Activated CD4-positive, CD25-positive, alpha-beta regulatory T cell treated with anti-CD3 and anti-CD28 coated beads, Interleukin-2, amount 50 U/mL, for 72 hours (primary cell): Measurements from ENCODE around the gene ENG.
"Not testable (repeated sequence)": the region's sequence is repeated elsewhere in the genome, so short reads cannot be mapped to it uniquely, and the experiment has no call there.

Experiments used
- DNase-seq: peaks from one replicate; pipeline ENCODE4 v3.0.0; 2021

The ENG gene

DNA sequence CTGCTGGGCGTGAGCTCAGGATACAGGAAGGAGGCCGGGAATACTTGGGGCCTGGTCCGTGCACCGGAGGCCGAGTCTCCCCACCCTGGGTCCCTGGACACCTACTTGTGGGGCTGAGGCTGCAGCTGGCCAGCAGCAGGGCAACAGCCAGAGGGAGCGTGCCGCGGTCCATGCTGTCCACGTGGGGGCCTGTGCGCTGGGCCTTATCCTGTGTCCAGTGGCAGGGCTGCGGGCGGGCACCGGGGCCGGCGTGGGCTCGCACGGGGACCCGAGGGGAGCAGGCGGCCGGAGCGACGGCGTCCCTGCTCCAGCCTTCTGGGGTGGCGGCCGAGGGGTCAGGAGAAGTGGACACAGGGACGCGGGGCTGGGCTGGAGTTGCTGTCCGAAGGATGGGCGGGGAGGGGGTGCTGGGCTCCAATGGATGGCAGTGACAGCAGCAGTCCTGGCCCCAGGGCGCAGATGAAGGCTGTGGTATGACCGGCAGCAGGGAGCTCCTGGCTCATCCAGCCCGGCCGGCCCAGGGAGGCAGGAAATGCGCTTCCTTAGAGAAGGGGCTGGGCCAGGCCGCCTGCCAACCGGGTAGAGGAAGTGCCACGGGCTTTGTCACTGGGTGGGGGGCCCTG lies at the start of gene ENG:
TSS of gene ENG (minus strand) at position 475 of the 623 bp plus-strand sequence. CDS start at position 172, 303 bp downstream.
- DNase-seq: no peak

GRCh38 chr9:127903557-127904475 lies 49.4 kb upstream of the ENG start:
- peak; percentile 61 for DNase-seq

DNA sequence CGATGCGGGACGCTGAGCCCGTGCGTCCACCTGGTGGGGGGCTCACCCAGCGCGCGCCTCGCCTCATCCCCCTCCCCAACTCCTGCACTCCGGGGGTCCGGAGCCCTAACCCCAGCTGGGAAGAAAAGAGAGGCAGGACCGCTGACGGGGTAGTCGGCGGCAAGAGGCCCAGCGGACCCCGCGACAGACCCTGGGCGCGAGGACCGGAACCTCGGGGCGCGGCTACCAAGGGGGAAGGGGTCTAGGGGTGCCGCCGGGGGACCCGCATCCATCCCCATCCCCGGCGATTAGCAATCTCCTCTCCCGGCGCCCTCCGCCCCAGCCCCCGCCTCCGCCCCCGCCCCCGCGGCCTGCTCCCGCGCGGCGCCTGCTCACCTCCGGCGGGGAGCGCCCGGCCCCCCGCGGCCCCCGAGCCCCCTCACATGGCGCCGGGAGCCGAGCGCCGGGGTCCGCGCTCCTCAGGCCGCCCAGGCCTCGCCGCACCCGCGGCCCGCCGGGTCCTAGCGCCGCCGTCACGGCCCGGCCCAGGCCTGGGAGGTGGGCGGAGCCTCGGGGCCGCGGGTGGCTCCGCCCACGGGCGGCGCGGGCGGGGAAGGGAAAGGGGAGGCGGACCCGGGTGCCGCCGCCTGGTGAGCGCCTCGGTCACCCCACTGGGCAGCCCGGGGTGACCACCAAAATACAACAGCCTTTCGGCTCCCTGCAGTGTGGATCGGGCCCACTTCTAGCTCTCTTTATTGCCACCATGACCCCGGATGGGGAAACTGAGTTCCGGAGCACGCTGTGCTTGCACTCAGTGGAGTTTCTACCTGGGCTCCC lies 44.9 kb upstream of the ENG start, which contains the start of gene ST6GALNAC6:
TSS of gene ST6GALNAC6 (minus strand) at position 476 of the 816 bp plus-strand sequence. CDS start 1,622 bp downstream, outside the sequence.
- peak; percentile 81 for DNase-seq

DNA sequence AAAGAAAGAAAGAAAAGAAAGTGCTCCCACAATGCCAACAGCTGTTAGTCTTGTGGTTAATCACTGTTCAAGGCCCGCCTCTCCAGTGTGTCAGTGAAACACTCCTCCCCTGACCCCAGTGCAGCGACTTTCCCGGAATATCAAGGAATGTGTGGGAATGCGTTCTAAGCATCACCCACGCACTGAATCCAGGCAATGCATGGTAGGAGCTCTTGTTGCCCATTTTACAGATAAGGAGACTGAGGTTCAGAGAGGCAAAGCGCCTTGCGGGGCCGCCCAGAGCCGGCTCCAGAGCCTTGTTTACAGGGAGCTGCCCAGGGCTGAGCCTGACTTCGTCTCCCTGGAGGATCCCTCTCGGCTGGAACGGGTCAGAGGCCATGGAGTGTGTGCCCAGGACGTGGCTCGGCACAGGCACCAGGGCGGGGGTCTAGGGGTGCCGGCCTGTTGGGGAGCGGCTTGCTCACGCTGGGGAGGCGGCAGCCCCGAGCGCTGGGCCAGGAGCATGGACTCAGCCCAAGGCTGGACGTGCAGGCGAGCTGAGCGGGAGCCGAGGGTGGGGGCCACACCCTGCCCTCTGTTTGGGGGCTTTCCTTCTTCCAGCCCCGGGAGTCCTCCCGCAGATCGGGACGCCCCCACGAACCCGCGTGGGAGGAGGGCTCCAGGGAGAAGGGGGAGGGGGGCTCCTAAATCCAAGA lies 44.1 kb upstream of the ENG start:
- no peak for DNase-seq

DNA sequence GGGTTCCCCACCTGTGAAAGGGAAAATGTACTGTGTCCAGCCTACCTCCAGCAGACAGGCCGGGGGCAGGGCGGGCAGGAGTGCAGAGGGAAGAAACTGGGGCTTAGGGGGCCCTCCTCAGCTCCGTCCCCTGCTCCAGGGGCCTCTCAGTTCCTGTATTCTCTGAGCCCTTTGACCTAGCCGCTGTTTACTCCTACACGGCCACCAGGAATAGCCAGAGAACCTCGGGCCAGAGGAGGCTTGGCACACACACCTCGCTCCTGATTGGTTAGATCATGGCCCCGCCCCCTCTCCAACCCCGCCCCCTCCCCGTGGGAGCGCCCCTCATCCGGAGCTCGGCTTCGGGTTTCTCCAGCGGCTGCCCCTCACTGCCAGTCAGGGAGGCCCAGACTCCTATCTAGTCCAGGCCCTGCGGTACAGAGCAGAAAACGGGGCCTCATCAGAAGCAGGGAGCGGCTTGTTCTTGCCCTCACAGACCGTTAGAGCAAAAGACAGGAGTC lies 42.8 kb upstream of the ENG start:
- DNase-seq: no peak

DNA sequence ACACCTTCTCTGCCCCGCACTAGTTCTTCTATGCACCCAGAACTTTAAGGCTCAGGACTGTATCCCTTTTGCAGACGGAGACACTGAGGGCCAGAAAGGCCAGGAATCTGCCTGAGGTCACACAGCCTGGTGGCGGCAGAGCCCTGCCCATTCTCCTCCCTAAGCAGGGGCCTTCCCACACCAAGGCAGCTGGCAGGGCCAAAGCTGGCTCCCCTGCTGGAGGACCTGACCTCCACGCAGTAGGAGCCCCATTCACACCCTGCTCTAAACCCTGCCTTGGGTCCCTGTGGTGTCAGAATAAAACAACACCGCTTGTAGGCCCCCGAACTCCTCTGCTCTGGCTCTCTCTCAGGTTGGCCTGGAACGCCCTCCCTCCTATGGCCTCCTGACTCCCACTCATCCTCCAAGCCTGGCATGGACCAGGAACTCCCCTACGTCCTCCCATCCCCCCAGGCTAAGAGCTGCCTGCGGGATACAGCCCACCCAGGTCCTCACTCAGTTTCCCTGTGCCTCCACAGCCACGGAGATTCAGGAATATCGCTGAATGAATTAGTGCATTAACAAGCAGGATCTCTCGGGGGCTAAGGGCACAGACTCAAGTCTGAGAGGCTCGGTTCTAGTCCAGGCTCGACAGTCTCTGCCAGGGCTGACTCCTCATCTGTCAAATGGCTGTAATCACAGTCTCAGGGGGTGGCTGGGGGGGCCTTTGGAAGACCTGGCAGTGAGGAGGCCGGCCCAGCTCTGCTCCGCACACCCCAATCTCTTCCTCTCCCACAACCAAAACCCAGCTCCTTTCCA lies 42.1 kb upstream of the ENG start:
- DNase-seq: no peak

DNA sequence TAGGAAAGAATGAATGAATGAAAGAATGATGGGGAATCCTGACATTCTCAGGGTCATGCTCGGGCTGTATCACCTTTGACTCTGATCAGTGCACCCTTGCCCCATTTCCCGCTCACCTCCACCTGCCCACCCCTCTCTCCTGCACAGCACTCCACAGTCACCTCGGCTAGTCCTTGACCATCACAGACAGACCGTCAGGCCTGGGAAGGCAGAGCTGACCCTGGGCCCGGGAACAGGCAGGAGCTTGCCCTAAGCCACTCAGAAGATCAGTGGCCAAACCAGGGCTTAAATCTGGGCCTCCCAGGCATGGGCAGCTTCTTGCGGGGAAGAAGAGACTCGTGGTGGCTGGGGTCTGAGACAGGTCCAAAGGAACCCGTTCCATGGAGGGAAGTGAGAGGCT lies 41.4 kb upstream of the ENG start:
- DNase-seq: no peak

- no peak for DNase-seq
Observed at GRCh38 chr9:127893392-127893791, 38.9 kb upstream of the ENG start.

DNA sequence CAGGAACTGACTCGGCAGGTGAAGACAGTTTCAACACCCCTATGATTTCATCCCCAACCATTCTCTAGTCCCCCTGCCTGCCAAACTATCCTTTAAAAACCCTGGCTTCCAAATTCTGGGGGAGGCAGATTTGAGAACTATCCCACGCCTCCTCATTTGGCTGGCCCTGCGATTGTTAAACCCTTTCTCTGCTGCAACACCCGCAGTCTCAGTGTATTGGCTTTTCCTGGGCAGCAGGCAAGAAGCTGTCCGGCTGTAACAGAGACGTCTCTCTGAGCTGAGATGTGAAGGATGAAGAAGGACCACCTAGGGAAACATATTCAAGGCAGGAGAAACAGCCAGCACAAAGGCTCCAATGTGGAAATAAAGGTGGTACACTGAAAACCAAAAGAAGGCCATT lies 38.4 kb upstream of the ENG start:
- DNase-seq: no peak

DNA sequence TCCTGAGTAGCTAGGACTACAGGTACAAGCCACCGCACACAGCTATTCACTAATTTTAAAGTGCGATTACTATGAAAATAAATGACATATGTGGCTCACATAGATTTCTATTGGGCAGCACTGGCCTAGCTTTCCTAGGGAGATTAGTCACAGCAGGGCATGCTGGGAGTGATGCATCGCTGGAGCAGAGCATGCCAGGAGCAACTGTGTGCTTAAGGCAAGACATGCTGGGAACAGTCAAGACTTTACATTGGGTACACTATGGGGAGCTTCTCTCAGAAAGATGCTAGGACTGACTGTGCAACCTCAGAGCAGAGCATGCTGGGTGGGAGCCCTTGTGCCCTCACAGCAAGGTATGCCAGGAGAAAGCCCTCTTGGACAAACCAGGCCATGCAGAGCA lies 35.6 kb upstream of the ENG start:
- DNase-seq: no peak

DNA sequence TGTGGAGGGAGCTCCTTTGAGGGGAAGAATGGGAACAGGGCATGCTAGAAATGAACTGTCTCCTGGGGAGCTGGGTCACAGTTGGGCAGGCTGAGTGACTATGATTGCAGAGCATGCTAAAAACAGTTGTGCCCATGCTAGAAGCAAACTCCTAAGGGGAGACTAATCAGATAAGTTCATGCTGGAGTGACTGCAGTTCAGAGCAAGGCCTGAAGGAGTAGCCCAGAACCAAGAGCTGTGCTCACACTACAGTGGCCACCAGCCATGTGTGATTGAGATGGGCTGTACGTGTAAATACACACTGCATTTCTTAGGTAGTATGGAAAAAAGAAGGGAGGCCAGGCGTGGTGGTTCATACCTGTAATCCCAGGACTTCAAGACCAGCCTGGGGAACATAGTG lies 33.3 kb upstream of the ENG start:
- no peak for DNase-seq

DNA sequence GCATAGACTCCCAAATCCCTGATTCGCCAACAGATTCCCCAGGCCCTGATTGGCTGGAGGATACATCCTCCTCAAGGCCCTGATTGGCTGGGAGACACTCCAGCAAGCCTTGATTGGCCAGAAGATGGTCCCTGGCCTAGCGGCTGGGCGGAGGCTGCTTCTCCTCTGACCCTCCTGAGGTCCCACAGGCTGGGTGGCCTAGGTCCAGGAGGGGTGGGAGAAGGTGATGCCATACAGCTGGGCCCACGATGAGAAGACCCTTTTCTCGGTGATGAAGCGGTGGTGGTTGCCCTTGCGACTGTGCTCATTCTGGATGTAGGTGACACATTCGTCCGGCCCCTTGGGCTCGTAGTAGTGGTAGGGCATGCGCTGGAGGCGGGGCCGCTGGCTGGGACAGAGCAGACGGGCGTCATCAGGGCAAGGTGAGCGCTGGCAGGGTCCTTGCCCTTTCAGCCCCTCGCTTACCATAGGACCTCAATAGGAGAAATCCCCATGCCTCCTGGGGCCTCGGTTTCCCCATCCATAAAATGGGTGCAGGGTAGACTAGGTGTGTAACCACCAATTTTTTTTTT lies 32.0 kb upstream of the ENG start:
- DNase-seq: no peak

- no peak for DNase-seq
Observed at GRCh38 chr9:127885508-127886281, 31.2 kb upstream of the ENG start.

DNA sequence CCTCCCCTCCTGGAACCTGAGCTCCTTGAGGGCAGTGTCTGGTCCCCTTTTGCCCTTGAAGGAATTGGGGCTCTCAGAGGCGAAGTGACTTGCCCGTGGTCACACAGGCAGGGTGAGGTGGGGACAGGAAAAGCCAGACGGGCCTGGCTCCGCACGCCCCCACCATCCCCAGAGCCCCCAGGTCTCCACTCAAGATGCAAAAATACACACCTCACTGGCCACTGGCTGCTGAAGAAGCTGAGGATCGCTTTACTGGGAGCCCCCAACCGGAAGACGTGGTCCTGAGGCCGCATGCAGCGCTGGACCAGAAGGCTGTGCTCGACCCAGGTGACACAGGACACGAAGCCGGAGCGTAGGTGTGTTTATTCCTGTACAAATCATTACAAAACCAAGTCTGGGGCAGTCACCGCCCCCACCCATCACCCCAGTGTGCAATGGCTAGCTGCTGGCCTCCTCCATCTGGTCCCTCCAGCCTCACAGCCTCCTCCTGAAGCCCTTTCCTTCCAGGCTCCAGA lies 30.6 kb upstream of the ENG start:
- no peak for DNase-seq

- no peak for DNase-seq
Observed at GRCh38 chr9:127884427-127884911, 30.0 kb upstream of the ENG start.

GRCh38 chr9:127883959-127884358 lies 29.5 kb upstream of the ENG start:
- DNase-seq: no peak

DNA sequence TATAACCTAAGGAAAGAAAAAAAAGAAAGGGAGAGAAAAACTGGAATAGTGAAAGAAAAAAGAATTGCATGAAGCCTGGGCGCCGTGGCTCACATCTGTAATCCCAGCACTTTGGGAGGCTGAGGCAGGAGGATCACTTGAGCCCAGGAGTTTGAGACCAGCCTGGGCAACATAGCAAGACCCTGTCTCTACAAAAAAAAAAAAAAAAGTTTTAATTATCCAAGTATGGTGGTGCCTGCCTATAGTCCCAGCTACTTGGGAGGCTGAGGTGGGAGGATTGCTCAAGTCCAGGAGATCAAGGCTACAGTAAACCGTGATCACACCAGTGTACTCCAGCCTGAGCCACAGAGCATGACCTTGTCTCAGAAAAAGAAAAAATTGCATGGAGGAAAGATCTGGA lies 27.3 kb upstream of the ENG start:
- DNase-seq: not testable (repeated sequence)

DNA sequence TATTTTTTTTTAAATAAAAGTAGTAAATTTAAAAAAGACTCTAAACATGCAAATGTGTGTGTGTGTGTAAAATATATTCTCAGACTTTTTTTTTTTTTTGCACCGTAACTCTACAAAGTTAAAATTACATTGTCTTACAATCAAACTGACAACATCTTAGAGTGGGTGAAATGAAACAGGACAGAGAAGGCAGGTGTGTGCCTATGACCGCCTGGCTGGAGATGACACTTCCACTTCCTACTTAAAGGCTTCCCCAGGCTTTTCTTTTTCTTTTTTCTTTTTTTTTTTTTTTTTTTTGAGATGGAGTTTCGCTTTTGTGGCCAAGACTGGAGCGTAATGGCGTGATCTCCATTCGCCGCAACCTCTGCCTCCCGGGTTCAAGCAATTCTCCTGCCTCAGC lies 25.7 kb upstream of the ENG start:
- no peak for DNase-seq

DNA sequence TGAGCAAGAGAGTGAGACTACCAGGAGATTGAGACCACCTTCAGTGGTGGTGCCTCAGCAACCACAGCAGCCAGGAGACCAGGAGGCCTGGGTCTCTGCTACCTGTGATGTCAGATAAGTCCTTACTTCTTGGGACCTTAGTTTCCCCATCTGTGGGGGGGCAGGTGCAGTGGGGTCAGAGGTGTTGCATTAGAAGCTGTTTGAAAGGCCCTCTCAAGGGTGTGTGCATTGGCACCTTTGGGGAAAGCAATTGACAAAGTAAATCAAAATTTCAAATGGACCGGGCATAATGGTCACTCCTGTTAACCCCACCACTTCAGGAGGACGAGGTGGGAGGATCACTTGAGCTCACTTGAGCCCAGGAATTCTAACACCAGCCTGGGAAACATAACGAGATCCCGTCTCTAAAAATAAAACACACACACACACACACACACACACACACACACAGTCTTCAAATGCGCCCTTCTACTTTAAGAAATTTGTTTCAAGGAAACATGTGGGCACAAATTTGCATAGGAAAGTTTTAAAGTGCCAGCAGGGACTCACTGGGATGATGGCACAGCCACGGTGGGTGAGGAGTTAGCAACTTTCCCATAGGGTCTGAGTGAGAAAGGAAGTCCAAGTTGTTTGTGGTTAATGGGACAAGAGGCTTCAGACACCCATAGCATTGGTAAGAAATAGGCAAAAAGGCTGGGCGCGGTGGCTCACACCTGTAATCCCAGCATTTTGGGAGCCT lies 24.4 kb upstream of the ENG start:
- DNase-seq: no peak
